SU-DHL-6 (cell line): Measurements from ENCODE around the gene TMEM119.

Experiments
- H2AFZ ChIP-seq: fragments of 200-600 bp; sonication (generic); 2 replicates; pipeline ENCODE4 v1.6.1; 2014; ENCODE audit warnings: low read depth, mild to moderate bottlenecking, moderate library complexity, mixed read lengths, antibody characterized with exemption, low read length; ENCODE audit not compliant: severe bottlenecking
- H3F3A ChIP-seq: fragments of 200-600 bp; shearing (Covaris generic); 2 replicates; pipeline ENCODE4 v1.6.0; 2016; ENCODE audit warnings: antibody characterized with exemption, mild to moderate bottlenecking; ENCODE audit not compliant: insufficient read depth
- H3K27ac ChIP-seq: fragments of 200-600 bp; sonication (generic); 2 replicates; pipeline ENCODE4 v1.5.1; 2016; ENCODE audit warnings: low read depth, mild to moderate bottlenecking, low read length, moderate library complexity, mixed read lengths
- H3K27me3 ChIP-seq: fragments of 200-600 bp; sonication (generic), shearing (Covaris generic); 2 replicates; pipeline ENCODE4 v1.6.0; 2014; ENCODE audit warnings: mild to moderate bottlenecking, low read length
- H3K36me3 ChIP-seq: fragments of 200-600 bp; sonication (generic); 2 replicates; pipeline ENCODE4 v1.6.1; 2014; ENCODE audit warnings: mild to moderate bottlenecking, low read length, mixed read lengths
- H3K4me2 ChIP-seq: fragments of 300-600, 200-600 bp; shearing (Covaris generic), sonication (generic); 2 replicates; pipeline ENCODE4 v1.6.0; 2014; ENCODE audit warnings: low read length, low read depth, mild to moderate bottlenecking; ENCODE audit not compliant: poor library complexity, severe bottlenecking
- H3K4me3 ChIP-seq: fragments of 200-600 bp; sonication (generic); 2 replicates; pipeline ENCODE4 v1.5.1; 2014; ENCODE audit warnings: antibody characterized with exemption, low read length, mild to moderate bottlenecking, mixed read lengths; ENCODE audit not compliant: insufficient read depth, poor library complexity, severe bottlenecking
- H3K79me2 ChIP-seq: fragments of 200-600 bp; sonication (generic); 2 replicates; pipeline ENCODE4 v1.6.1; 2014; ENCODE audit warnings: mild to moderate bottlenecking, low read length, moderate library complexity; ENCODE audit not compliant: insufficient read depth
- H3K9ac ChIP-seq: fragments of 200-600 bp; sonication (generic); 2 replicates; pipeline ENCODE4 v1.7.0; 2014; ENCODE audit warnings: mild to moderate bottlenecking, low read length
- H3K9me2 ChIP-seq: fragments of 200-600 bp; sonication (generic); replicated peaks from 2 replicates; pipeline ENCODE4 v1.6.1; 2014; ENCODE audit warnings: low read length; ENCODE audit not compliant: insufficient read depth
- H3K9me3 ChIP-seq: fragments of 200-600 bp; sonication (generic); 2 replicates; pipeline ENCODE4 v1.6.1; 2014; ENCODE audit warnings: low read length, mixed read lengths; ENCODE audit not compliant: insufficient read depth
- H4K20me1 ChIP-seq: fragments of 200-600 bp; sonication (generic); 2 replicates; pipeline ENCODE4 v1.6.1; 2014; ENCODE audit warnings: low read depth, mild to moderate bottlenecking, antibody characterized with exemption, low read length, moderate library complexity, mixed read lengths
- CTCF ChIP-seq: fragments of 200-600 bp; sonication (generic); IDR thresholded peaks from one replicate; pipeline ENCODE4 v1.5.1; 2017; ENCODE audit warnings: antibody characterized with exemption, mild to moderate bottlenecking, low read length, moderate library complexity; ENCODE audit not compliant: insufficient read depth, poor library complexity, severe bottlenecking
- EZH2phosphoT487 ChIP-seq: fragments of 200-600 bp; sonication (generic), shearing (Covaris generic); conservative IDR thresholded peaks from 2 replicates; pipeline ENCODE4 v1.6.1; 2018; ENCODE audit warnings: mild to moderate bottlenecking, antibody characterized with exemption, low read length, moderate library complexity, mixed read lengths

Gene TMEM119

GRCh38 chr12:108602976-108603704 lies 5.3 kb upstream of the TMEM119 start:
- H3K27ac ChIP-seq = no peak overlapping the region
- H3K27me3 ChIP-seq = no peaks in the 10 kb centered on the region
- no peak overlapping the region for H3K4me3 ChIP-seq
- TF ChIP-seq CTCF (no peak), EZH2phosphoT487 (no peak)
- H2AFZ ChIP-seq = no peak overlapping the region
- H3K36me3 ChIP-seq = no peaks in the 10 kb centered on the region
- H3F3A ChIP-seq = no peaks in the 10 kb centered on the region
- H3K9ac ChIP-seq = no peak overlapping the region
- no peak overlapping the region for H3K4me2 ChIP-seq
- no peaks in the 10 kb centered on the region for H3K9me3 ChIP-seq
- no peaks in the 10 kb centered on the region for H3K9me2 ChIP-seq
- no peaks in the 10 kb centered on the region for H4K20me1 ChIP-seq
- H3K79me2 ChIP-seq = no peaks in the 10 kb centered on the region

- H3K9ac ChIP-seq = no peak overlapping the region
- no peaks in the 10 kb centered on the region for H3K9me3 ChIP-seq
- no peaks in the 10 kb centered on the region for H3K36me3 ChIP-seq
- no peak overlapping the region for H3K27ac ChIP-seq
- H2AFZ ChIP-seq = no peak overlapping the region
- no peaks in the 10 kb centered on the region for H4K20me1 ChIP-seq
- no peaks in the 10 kb centered on the region for H3K27me3 ChIP-seq
- no peak overlapping the region for H3K4me2 ChIP-seq
- TF ChIP-seq EZH2phosphoT487 = no peak
- no peak for TF ChIP-seq CTCF
- no peaks in the 10 kb centered on the region for H3K9me2 ChIP-seq
- no peaks in the 10 kb centered on the region for H3K79me2 ChIP-seq
- H3F3A ChIP-seq = no peaks in the 10 kb centered on the region
- H3K4me3 ChIP-seq = no peak overlapping the region
Measured at GRCh38 chr12:108602209-108602705, 4.4 kb upstream of the TMEM119 start.

GRCh38 chr12:108600702-108601007 lies 2.8 kb upstream of the TMEM119 start:
- no peaks in the 10 kb centered on the region for H3F3A ChIP-seq
- no peak overlapping the region for H3K4me2 ChIP-seq
- no peak overlapping the region for H3K9ac ChIP-seq
- H2AFZ ChIP-seq = no peak overlapping the region
- H3K27ac ChIP-seq = no peak overlapping the region
- H3K79me2 ChIP-seq = no peaks in the 10 kb centered on the region
- H3K9me2 ChIP-seq = no peaks in the 10 kb centered on the region
- no peak overlapping the region for H3K4me3 ChIP-seq
- no peaks in the 10 kb centered on the region for H3K27me3 ChIP-seq
- H3K9me3 ChIP-seq = no peaks in the 10 kb centered on the region
- no peaks in the 10 kb centered on the region for H3K36me3 ChIP-seq
- H4K20me1 ChIP-seq = no peaks in the 10 kb centered on the region
- no peak for TF ChIP-seq CTCF
- TF ChIP-seq EZH2phosphoT487 = no peak
